Activated effector memory CD4-positive, alpha-beta T cell treated with Interleukin-2 at 50 U/mL for 16 hours (primary cell): ENCODE results near the gene CRACR2A.

ENCODE experiments used
- DNase-seq: peaks from one replicate; pipeline ENCODE4 v3.0.0-alpha.2; 2020

The CRACR2A gene

GRCh38 chr12:3723916-3724805 lies 28.7 kb downstream of the CRACR2A start:
- no peak for DNase-seq

- no peak for DNase-seq
These were observed 30.5 kb downstream of the CRACR2A start for GRCh38 chr12:3722368-3722767.

DNA sequence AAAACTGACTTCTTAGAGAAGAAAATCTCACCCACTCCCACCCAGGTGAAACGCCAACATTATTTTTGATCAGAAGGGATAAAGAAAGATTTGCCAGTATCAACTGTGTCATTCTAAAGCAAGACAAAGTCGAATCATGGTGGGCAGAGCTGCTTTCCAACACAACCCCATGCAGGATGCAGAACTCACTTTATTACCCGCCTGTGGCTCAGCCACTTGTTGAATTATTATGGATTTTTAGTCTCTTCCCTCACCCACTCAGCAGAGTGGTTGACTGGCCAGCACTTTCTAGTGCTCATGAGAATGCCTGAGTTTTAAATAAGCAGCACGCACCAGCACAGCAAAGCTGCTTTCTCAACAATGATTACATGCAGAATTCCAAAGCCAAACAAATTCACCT lies 32.1 kb downstream of the CRACR2A start:
- no peak for DNase-seq

GRCh38 chr12:3718100-3718499 lies 34.8 kb downstream of the CRACR2A start:
- DNase-seq: no peak

GRCh38 chr12:3717283-3717898 lies 35.5 kb downstream of the CRACR2A start:
- DNase-seq: no peak

DNA sequence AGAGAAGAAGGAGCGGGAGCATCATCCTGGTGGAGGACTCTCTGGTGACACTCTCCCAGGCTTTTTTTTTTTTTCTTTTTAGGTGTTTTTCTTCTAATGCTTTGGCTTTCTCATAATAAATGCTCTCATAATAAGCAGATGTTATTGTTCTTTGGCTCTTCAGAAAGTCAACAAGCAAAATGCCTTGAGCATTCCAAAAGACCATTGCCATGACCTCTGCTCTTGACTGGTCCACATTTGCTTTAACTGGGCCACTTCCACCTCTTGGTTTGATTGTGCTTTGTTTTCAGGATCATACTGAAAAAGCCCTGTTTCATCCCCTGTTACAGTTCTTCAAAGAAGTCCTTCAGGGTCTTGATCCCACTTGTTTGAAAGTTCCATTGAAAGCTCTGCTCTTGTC lies 36.9 kb downstream of the CRACR2A start:
- DNase-seq: no peak

DNA sequence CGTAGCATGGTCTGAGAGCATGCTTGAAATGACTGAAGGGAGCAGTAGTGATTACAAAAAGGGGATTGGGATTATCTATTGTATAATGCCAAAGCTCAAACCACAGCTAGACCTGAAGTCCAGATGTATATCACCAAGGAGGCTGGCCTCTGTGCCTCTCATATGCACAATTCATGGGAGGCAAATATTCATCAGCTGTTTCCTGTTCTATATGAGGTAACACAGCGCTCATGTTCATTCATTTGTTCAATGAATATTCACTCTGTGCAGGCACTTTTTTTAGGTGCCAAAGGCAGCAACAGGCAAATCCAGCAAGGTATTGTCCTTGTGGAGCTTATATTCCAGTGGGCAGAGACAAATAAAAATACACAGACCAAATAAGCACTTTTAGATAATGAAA lies 39.0 kb downstream of the CRACR2A start:
- no peak for DNase-seq

DNA sequence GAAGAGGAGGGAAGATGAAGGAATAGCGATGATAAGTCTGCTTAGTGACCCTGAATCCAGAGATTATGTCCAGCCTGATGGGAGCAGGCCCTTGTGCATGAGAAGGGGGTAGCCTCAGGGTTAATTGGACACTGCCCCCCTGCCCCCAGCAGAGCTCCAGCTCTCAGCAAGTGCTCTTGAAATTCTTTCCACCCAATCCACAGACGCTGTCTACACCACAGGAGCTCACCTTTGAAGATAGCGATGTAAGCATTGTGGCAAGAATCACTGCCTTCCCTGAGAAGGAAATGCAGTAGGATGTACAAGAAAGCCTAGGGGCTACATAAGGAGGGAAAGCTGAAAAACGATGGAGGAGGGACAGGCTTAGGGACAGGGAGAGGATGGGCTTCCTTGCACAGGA lies 39.4 kb downstream of the CRACR2A start:
- no peak for DNase-seq

DNA sequence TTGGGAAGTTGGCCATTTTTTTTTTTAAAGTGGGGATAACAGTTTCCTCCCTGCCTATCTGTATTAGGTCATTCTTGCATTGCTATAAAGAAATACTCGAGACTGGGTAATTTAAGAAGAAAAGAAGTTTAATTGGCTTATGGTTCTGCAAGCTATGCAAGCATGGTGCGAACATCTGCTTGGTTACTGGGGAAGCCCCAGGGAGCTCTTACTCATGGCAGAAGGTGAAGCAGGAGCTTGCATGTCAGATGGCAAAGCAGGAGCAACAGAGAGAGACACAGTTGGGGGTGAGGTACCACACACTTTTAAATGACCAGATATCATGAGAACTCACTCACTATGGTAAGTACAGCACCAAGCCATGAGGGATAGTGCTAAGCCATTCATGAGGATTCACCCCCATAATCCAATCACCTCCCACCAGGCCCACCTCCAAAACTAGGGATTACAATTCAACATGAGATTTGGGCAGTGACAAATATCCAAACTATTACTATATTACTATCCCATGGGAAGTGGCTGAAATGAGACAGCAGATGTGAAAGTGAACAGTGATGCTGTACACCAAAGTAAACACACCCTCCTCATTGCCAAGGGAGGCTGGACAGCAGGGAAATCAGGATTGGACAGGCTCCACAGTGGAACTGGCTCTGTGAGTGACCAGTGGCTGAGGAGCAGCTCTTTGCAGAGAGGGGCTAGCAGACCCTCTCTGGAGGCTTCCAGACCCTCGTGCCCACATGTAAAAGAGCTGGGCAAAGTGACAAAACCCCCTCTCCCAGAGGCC lies 40.5 kb downstream of the CRACR2A start:
- no peak for DNase-seq

DNA sequence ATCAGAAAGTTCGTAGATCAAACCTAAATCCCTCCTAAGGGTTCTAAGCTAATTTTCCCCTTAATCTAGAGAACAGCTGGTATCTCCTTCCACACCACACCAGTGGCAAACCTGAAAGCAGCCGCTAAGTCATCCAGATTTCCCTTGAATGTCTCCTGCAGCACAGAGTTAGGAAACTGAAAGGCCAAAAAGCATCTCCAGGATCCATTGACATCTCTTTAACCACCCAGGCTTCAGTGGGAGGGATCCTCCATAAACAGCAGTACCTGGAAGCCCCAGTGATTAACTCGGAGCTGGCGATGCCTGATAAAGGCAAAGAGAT lies 47.6 kb downstream of the CRACR2A start:
- no peak for DNase-seq

GRCh38 chr12:3704512-3705353 lies 48.2 kb downstream of the CRACR2A start:
- no peak for DNase-seq

DNA sequence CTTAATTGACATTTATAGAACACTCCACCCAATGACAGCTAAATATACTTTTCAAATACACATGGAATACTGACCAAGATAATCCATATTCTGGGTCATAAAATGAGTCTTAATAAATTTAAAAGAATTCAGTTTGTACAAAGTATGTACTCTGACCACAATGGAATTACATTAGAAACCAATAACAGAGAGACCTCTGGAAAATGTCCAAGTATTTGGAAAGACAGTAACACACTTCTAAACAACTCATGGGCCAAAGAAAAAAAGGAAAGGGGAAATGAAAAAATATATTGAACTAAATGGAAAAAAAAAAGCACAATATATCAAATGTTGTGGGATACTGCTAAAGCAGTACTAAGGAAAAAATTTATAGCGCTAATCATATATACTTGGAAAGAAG lies 52.0 kb downstream of the CRACR2A start:
- no peak for DNase-seq

- no peak for DNase-seq
These were observed 54.5 kb downstream of the CRACR2A start for GRCh38 chr12:3698218-3698974.

GRCh38 chr12:3697311-3697870 lies 55.5 kb downstream of the CRACR2A start:
- DNase-seq: no peak

DNA sequence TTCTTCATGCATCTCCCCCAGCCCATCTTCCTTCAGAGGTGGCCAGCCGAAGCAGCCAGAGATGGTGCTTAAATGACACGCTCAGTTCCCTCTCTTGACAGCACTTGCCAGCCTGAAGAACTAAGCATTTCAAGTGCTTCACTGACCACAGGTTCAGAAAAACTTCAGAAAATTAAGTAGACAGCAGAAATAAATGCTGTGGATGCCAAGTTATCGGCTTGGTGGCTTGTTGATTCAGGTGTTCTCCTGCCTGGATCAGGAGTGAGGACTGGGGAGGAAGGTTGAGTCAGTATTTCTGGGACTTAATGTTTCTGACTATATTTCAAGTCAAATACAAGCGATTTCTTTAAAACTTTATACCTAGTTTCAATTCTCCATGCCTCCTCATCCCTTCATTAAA lies 58.2 kb downstream of the CRACR2A start:
- DNase-seq: no peak

DNA sequence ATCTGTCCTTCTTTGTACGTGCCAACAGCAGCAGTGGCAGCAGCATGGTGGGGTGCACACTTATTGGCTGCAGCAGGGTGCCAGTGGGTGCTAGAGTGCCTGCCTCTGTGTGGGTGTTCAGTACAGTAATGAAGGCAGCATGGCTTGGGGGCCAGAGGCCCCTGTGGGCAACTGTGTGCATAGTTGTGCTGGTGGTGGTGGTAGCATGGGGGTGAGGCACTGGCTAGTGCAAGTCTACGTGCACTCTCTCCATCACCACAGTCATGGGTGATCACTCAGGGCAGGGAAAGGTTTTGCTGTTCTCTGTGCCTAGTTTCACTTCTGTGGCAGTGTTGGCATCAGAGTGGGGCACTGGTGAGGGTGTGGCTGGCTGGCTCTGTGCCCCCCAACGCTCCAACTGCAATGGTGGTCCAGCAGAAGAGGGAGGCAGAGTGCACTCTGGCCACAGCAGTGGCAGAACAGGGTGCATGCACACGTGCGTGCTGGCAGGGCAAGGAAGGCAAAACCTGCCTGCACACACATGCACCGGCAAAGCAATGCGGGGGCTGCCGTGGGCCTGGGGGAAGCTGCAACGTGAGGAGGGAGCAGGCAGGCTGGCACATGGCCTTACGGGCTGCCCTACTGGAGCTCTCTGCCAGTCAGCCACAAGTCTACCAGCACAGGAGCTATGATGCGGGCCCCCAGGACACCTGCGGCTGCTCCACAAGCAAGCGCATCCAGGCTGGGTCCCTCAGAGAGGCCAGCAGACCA lies 60.1 kb downstream of the CRACR2A start:
- DNase-seq: no peak

GRCh38 chr12:3686463-3686862 lies 66.4 kb downstream of the CRACR2A start:
- DNase-seq: no peak

- DNase-seq: no peak
These were observed 67.1 kb downstream of the CRACR2A start for GRCh38 chr12:3685830-3686229.

GRCh38 chr12:3684449-3685051 lies 68.4 kb downstream of the CRACR2A start:
- no peak for DNase-seq

- no peak for DNase-seq
These were observed 69.2 kb downstream of the CRACR2A start for GRCh38 chr12:3683670-3684069.
